Activated naive CD4-positive, alpha-beta T cell treated with anti-CD3 and anti-CD28 coated beads, Interleukin-2, amount 50 U/mL, for 16 hours (primary cell): ENCODE data around the gene CITED2.
A peak's percentile ranks its signal among the peaks of the same experiment; 100 is the strongest.
"Not testable (repeated sequence)": the region's sequence is repeated elsewhere in the genome, so short reads cannot be mapped to it uniquely, and the experiment has no call there.

Source experiments
- DNase-seq: peaks from one replicate; pipeline ENCODE4 v3.0.0-alpha.2; 2020

CITED2 gene

GRCh38 chr6:139374357-139375225 is at the start of gene CITED2:
TSS of gene CITED2 (minus strand) at chr6:139374648. CDS start at chr6:139373944, 704 bp downstream.
- DNase-seq = peak; percentile 88

- DNase-seq = no peak
These were observed 48.7 kb upstream of the CITED2 start for GRCh38 chr6:139423037-139423703.

- no peak for DNase-seq
These were observed 47.9 kb upstream of the CITED2 start for GRCh38 chr6:139422105-139423036.

- DNase-seq = no peak
These were observed 44.2 kb upstream of the CITED2 start for GRCh38 chr6:139418481-139419132.

- DNase-seq = no peak
These were observed 41.7 kb upstream of the CITED2 start for GRCh38 chr6:139416146-139416545.

GRCh38 chr6:139415365-139415764 is 40.9 kb upstream of the CITED2 start:
- DNase-seq = no peak

- not testable (repeated sequence) for DNase-seq
These were observed 37.7 kb upstream of the CITED2 start for GRCh38 chr6:139412103-139412502.

- DNase-seq = no peak
These were observed 34.6 kb upstream of the CITED2 start for GRCh38 chr6:139409026-139409425.

- DNase-seq = no peak
These were observed 33.3 kb upstream of the CITED2 start for GRCh38 chr6:139407718-139408222.

GRCh38 chr6:139406577-139407343 is 32.3 kb upstream of the CITED2 start:
- DNase-seq = no peak

- no peak for DNase-seq
These were observed 28.5 kb upstream of the CITED2 start for GRCh38 chr6:139402876-139403386.

- no peak for DNase-seq
These were observed 24.2 kb upstream of the CITED2 start for GRCh38 chr6:139398658-139399057.

GRCh38 chr6:139395891-139396301 is 21.4 kb upstream of the CITED2 start:
- no peak for DNase-seq

- no peak for DNase-seq
These were observed 20.9 kb upstream of the CITED2 start for GRCh38 chr6:139395371-139395770.

- DNase-seq = no peak
These were observed 19.7 kb upstream of the CITED2 start for GRCh38 chr6:139394027-139394649.

- DNase-seq = no peak
These were observed 18.3 kb upstream of the CITED2 start for GRCh38 chr6:139392794-139393193.

- DNase-seq = no peak
These were observed 17.3 kb upstream of the CITED2 start for GRCh38 chr6:139391709-139392108.

GRCh38 chr6:139390447-139390846 is 16.0 kb upstream of the CITED2 start:
- no peak for DNase-seq

GRCh38 chr6:139388384-139388783 is 13.9 kb upstream of the CITED2 start:
- no peak for DNase-seq

- no peak for DNase-seq
These were observed 12.0 kb upstream of the CITED2 start for GRCh38 chr6:139386404-139386803.
